ENCODE data around the gene PCDHGA6.
"Not testable (repeated sequence)": the region's sequence is repeated elsewhere in the genome, so short reads cannot be mapped to it uniquely, and the experiment has no call there.

Gene PCDHGA6

DNA sequence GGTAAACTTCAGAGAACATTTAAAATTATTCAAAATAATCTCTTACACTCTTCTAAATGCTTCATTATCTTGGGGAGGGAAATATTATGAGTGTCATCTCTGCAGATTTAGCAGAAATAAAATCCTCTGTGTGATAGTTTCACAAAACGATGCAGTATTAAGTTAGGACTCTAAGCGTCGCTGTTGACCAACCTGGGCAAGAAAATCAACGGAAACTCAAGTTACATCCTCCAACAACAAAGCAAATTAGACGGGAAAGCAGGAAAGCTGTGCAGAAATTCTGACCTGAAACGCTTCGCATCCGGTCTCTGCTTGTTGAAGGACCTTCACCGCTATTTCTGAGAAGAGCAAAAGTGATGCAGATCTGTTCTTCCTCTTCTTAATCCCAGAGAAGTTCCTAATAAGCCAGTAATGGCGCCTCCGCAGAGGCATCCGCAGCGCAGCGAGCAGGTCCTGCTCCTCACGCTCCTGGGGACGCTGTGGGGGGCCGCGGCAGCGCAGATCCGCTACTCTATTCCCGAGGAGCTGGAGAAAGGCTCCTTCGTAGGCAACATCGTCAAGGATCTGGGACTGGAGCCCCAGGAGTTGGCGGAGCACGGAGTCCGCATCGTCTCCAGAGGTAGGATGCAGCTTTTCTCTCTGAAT is at the start of gene PCDHGA6:
Gene PCDHGA6, plus strand, starts transcription at position 219 of the 645 bp plus-strand sequence. Its CDS starts 193 bp downstream, at position 412.
- FAIRE-seq: no peak

DNA sequence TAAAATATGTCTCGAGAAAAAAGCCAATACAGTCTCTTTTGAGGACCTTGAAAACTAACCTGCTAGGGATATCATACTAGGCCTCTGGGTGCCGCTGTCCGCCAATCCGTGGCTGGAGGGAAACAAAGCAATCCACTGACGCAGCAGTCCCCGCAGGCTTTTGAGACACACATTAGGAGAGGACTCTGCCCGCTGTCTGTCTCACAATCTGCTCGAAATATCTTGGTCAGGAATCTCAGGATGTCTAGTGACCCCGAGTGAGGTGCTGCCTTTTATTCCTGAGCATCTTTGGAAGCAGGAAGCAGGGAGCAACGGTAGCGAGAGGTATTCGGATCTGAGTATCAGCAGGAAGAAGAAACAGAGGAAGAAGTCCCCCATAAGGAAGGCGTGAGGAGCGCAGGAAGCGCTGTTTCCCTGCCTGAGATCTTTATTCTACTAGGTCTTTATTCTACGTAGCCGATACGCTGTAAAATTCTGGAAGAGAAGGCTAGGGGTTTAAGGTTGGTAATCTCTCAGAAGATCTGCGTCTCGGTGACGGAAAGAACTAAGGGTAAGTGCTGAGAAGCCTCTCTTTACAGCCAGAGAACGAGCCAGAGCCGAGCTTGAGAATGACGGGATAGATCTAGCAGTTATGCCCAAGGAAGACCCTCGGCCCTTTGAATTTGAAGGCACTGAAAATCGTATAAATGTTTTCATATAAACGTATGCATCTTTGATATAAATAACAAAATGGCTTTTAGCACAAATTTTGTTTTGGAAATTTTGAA is 47.4 kb upstream of the PCDHGA6 start:
- no peak for FAIRE-seq

DNA sequence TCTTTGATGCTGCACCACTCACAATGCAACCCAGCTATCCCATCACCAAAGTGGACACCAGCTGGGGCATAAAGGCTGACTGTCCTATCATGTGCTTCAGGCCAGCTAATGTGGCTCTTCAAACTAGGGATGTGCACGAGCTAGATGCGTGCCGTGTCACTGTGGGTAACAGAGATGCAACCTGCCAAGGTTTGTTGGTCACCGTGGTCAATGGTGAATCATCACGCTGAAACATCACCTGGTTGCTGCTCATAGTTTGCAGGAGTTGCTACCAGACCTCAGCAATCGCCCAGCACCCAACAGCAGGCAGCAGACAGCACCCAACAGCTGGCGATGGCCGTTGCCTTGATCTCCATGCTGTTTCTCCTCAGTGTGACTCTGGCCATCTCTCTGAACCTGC is 45.5 kb upstream of the PCDHGA6 start:
- no peak for FAIRE-seq

DNA sequence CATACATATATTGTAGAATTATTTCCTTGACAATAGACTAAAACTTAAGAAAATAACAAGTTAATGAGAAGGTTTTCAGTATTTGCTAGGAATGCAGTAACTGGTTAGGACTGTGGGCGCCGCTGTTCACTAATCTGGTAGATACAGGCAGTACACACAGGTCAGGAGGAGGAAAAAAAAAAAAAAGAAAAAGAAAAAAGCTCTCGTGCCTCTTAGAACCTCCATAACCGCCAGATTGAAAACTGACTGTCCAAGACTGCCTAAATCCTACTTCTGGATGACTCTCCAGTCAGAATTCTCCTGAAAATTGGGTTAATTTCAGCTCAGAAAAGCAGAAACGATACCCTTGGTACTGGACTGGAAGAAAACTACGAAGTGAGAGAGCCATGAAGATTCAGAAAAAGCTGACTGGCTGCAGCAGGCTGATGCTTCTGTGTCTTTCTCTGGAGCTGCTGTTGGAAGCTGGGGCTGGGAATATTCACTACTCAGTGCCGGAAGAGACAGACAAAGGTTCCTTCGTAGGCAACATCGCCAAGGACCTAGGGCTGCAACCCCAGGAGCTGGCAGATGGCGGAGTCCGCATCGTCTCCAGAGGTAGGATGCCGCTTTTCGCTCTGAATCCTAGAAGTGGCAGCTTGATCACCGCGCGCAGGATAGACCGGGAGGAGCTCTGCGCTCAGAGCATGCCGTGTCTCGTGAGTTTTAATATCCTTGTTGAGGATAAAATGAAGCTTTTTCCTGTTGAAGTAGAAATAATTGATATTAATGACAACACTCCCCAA is 43.2 kb upstream of the PCDHGA6 start, which contains the start of gene PCDHGA1:
Gene PCDHGA1, plus strand, starts transcription at position 216 of the 782 bp plus-strand sequence.
- no peak for FAIRE-seq

DNA sequence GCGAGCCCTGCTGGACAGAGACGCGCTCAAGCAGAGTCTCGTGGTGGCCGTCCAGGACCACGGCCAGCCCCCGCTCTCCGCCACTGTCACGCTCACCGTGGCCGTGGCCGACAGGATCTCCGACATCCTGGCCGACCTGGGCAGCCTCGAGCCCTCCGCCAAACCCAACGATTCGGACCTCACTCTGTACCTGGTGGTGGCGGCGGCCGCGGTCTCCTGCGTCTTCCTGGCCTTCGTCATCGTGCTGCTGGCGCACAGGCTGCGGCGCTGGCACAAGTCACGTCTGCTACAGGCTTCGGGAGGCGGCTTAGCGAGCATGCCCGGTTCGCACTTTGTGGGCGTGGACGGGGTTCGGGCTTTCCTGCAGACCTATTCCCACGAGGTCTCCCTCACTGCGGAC is 41.1 kb upstream of the PCDHGA6 start:
- not testable (repeated sequence) for FAIRE-seq

DNA sequence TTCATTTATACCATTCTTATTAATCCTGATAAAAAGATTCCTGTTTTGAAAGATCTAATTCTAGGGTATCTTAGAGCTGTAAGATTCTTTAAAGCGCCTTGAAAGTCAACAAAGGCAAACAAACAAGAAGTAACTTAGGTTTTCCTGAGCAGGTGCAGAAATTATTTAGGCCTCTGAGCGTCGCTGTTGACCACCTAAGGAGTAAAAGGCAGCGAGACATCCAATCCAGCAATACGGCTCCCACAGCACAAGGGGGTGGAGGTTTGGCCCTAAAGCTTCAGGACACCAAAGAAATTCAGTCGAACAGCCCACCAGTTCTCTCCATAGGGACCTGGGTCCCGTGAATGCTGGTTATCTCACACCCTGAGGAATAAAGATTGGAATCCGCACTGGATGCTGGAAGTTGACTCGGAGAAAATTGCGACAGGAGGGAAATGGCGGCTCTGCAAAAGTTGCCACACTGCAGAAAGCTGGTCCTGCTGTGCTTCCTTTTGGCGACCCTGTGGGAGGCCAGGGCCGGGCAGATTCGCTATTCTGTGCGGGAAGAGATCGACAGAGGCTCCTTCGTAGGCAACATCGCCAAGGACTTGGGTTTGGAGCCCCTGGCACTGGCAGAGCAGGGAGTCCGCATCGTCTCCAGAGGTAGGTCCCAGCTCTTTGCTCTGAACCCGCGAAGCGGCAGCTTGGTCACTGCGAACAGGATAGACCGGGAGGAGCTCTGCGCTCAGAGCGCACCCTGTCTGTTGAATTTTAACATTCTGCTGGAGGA is 35.0 kb upstream of the PCDHGA6 start, which contains the start of gene PCDHGA2:
Gene PCDHGA2, plus strand, starts transcription at position 223 of the 769 bp plus-strand sequence.
- FAIRE-seq: no peak

DNA sequence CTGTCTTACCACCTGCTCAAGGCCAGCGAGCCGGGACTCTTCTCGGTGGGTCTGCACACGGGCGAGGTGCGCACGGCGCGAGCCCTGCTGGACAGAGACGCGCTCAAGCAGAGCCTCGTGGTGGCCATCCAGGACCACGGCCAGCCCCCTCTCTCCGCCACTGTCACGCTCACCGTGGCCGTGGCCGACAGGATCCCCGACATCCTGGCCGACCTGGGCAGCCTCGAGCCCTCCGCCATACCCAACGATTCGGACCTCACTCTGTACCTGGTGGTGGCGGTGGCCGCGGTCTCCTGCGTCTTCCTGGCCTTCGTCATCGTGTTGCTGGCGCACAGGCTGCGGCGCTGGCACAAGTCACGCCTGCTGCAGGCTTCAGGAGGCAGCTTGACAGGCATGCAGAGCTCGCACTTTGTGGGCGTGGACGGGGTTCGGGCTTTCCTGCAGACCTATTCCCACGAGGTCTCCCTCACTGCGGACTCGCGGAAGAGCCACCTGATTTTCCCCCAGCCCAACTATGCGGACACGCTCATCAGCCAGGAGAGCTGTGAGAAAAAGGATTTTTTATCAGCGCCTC is 32.8 kb upstream of the PCDHGA6 start:
- FAIRE-seq: not testable (repeated sequence)

DNA sequence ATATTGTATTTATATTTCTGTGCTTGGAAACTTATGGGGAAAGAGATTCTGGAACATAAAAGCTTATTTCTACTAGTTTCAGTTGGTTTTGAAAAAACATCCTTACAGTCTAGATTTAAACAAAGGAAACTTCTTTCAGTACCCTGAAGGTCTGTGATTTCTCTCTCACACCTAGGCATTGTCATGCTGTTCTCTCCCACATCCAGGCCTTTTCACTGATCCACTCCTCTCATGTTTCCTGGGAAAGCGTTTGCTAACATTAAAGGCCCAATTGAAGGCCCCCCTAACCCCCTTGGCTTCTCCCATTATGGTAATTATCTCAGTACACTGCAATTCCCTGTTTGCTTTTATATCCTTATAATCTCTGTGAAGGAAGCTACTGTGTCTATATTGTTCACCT is 30.9 kb upstream of the PCDHGA6 start:
- FAIRE-seq: no peak

DNA sequence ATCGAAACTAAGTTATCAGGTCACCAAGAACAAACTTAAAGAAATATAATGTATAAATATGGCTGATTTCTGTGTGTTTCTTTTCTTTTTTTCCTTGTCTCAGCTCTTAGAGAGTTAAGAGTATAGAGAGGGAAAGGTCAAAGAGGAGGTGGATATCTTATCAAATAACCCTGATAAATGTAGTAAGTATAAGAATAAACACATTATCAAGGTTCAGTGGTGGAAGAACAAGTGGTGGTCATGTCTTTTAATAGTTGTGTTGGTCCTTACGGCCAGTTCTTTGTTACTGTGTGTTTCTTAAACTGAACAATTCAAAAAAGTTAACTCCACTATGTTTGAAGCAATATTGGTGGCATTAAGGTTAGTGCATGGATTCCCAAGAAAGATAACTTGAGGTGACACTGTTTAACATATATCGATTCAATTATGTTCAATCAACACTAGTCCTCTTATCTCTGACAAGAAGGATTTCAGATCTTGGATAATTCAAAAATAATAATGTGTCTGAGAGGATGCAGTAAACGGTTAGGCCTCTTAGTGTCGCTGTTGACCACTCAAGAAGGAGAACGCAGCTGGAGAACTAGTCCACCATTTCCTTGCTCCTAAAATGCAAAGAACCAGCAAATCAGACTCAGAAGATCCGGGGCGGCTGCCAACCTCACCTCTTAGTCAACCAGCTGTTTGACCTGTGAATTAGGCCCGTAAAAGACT is 30.3 kb upstream of the PCDHGA6 start, which contains the start of gene PCDHGA3:
Gene PCDHGA3, plus strand, starts transcription at position 588 of the 711 bp plus-strand sequence. CDS start 205 bp downstream, outside the sequence.
- no peak for FAIRE-seq

DNA sequence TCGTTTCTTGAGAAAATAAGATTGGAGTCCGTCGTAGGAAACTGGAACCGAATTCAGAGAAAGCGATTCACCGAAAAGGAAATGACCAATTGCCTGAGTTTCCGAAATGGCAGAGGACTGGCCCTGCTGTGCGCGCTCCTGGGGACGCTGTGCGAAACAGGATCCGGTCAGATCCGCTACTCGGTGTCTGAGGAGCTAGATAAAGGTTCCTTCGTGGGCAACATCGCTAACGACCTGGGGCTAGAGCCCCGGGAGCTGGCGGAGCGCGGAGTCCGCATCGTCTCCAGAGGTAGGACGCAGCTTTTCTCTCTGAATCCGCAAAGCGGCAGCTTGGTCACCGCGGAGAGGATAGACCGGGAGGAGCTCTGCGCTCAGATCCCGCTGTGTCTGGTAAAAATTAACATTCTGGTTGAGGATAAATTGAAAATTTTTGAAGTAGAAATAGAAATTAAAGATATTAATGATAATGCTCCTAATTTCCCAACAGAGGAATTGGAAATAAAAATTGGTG is 29.7 kb upstream of the PCDHGA6 start:
- no peak for FAIRE-seq

DNA sequence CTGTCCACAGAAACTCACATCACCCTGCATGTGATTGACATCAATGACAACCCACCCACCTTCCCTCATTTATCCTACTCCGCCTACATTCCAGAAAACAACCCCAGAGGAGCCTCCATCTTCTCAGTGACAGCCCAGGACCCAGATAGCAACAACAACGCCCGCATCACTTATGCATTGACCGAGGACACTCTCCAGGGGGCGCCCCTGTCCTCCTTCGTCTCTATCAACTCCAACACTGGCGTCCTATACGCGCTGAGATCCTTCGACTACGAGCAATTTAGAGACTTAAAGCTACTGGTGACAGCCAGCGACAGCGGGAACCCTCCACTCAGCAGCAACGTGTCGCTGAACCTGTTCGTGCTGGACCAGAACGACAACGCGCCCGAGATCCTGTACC is 28.4 kb upstream of the PCDHGA6 start:
- no peak for FAIRE-seq

DNA sequence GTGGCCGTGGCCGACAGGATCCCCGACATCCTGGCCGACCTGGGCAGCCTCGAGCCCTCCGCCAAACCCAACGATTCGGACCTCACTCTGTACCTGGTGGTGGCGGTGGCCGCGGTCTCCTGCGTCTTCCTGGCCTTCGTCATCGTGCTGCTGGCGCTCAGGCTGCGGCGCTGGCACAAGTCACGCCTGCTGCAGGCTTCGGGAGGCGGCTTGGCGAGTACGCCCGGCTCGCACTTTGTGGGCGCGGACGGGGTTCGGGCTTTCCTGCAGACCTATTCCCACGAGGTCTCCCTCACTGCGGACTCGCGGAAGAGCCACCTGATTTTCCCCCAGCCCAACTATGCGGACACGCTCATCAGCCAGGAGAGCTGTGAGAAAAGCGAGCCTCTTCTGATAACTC is 27.7 kb upstream of the PCDHGA6 start:
- not testable (repeated sequence) for FAIRE-seq

DNA sequence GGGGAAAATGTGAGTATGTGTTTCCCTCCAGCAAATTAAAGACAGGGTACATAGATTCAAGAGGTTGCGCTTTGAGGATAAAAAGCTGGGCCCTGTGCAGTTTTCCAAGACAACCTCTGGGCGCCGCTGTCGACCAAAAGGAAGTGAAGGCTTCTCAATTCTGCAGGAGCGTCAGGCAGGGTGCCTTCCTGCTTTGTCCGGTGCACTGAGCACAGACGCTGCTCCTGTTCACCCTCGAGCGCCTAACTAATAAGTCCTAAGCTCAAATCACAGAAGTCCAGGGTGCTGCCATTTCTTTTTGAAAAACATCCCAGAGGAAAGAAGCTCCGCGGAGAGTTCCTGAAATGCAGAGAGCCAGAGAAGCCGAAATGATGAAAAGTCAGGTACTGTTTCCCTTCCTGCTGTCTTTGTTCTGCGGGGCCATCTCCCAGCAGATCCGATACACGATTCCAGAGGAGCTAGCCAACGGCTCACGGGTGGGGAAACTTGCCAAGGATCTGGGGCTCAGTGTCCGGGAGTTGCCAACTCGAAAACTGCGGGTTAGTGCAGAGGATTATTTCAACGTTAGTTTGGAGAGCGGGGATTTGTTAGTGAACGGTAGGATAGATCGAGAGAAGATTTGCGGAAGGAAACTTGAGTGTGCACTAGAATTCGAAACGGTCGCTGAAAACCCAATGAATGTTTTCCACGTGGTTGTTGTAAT is 23.6 kb upstream of the PCDHGA6 start, which contains the start of gene PCDHGB1:
Gene PCDHGB1, plus strand, starts transcription at position 183 of the 703 bp plus-strand sequence. Its CDS starts 162 bp downstream, at position 345.
- FAIRE-seq: no peak

DNA sequence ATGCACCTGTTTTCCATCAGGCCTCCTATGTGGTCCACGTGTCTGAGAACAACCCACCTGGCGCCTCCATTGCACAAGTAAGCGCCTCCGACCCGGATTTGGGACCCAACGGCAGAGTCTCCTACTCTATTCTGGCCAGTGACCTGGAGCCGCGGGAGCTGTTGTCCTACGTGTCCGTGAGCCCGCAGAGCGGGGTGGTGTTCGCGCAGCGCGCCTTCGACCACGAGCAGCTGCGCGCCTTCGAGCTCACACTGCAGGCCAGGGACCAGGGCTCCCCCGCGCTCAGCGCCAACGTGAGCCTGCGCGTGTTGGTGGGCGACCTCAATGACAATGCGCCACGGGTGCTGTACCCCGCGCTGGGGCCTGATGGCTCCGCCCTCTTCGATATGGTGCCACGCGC is 22.1 kb upstream of the PCDHGA6 start:
- no peak for FAIRE-seq

DNA sequence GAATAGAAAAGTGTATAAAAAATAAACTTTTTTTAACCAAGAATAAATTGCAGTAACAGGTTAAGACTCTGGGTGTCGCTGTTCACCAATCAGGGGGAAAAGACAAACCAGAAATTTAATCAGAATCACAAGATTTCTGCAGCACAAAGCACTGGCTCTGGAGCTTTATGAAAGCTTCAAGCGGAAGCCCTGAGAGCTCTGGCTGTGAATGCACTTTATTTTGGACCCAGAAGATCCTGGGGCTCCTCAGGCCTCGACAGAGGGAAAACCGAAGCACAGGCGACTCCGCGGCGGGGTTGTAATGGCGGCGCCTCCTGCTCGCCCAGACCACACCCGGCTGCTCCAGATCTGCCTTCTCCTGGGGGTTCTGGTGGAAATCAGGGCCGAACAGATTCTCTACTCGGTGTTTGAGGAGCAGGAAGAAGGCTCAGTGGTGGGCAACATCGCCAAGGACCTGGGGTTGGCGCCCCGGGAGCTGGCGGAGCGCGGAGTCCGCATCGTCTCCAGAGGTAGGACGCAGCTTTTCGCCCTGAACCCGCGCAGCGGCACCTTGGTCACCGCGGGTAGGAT is 18.7 kb upstream of the PCDHGA6 start, which contains the start of gene PCDHGA4:
Gene PCDHGA4, plus strand, starts transcription at position 122 of the 570 bp plus-strand sequence. Its CDS starts 87 bp downstream, at position 209.
- no peak for FAIRE-seq

DNA sequence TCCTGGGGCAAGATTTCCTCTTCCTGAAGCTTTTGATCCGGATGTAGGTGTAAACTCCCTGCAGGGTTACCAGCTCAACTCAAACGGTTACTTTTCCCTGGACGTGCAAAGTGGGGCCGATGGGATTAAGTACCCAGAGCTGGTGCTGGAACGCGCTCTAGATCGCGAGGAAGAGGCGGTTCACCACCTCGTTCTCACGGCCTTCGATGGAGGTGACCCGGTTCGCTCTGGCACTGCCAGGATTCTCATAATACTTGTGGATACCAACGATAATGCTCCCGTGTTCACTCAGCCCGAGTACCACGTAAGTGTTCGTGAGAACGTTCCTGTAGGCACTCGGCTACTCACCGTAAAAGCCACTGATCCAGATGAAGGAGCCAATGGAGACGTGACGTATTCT is 18.1 kb upstream of the PCDHGA6 start:
- no peak for FAIRE-seq

DNA sequence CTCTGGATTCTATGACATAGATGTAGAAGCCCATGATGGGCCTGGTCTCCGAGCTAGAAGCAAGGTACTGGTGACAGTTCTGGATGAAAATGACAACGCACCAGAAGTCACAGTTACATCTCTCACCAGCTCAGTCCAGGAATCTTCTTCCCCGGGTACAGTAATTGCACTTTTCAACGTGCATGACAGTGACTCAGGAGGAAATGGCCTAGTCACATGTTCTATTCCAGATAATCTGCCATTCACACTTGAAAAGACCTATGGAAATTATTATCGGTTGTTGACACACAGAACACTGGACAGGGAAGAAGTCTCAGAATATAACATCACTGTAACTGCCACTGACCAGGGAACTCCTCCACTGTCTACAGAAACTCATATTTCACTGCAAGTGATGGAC is 17.6 kb upstream of the PCDHGA6 start:
- no peak for FAIRE-seq

DNA sequence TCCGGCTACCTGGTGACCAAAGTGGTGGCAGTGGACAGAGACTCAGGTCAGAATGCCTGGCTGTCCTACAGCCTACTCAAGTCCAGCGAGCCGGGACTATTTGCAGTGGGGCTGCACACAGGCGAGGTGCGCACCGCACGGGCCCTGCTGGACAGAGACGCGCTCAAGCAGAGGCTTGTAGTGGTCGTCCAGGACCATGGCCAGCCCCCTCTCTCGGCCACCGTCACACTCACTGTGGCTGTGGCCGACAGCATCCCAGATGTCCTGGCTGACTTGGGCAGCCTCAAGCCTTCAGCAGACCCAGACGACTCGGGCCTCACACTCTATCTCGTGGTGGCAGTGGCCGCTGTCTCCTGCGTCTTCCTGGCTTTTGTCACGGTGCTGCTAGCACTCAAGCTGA is 16.7 kb upstream of the PCDHGA6 start:
- no peak for FAIRE-seq

DNA sequence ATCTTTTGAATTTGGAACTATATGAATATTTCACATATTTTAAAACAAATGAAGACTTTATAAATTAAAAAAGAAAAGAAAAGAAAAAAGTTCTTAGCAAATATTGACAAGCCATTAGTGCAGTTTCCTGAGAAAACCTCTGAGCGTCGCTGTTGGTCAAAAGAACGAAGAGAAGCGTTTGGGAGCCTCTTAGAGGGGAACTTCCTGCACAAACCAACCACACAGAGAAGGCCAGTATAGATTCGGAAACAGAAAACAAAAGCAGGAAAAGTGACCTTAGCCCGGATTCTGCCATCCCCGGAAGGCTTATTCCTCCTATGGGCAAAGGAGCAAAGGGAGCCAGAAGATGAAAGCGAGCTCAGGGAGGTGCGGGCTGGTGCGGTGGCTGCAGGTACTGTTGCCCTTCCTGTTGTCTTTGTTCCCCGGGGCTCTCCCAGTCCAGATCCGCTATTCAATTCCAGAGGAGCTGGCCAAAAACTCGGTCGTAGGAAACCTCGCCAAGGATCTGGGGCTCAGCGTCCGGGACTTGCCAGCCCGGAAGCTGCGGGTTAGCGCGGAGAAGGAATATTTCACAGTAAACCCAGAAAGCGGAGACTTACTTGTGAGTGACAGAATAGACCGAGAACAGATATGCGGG is 13.8 kb upstream of the PCDHGA6 start, which contains the start of gene PCDHGB2:
Gene PCDHGB2, plus strand, starts transcription at position 205 of the 637 bp plus-strand sequence. Its CDS starts 142 bp downstream, at position 347.
- no peak for FAIRE-seq
